HFF-Myc (cell line): ENCODE measurements around the gene IFIH1.

ENCODE experiments used
- DNase-seq: peaks from one replicate; pipeline ENCODE4 v3.0.0-alpha.2; 2011; ENCODE audit warnings: low read depth; ENCODE audit errors: extremely low read depth
- H3K4me3 ChIP-seq: replicated peaks from 2 replicates; pipeline ENCODE4 v1.5.1; 2011; ENCODE audit warnings: low read depth, mild to moderate bottlenecking, control low read depth, low read length
- TF ChIP-seq, protein P1 (sequence below): IDR thresholded peaks from 2 replicates; pipeline ENCODE4 v1.5.1; 2012; ENCODE audit warnings: mild to moderate bottlenecking, low read depth, low read length, control low read depth; ENCODE audit errors: missing control alignments

Gene IFIH1

GRCh38 chr2:162254236-162254871 is 64.1 kb downstream of the IFIH1 start:
- no peak for DNase-seq
- TF ChIP-seq, protein P1, sequence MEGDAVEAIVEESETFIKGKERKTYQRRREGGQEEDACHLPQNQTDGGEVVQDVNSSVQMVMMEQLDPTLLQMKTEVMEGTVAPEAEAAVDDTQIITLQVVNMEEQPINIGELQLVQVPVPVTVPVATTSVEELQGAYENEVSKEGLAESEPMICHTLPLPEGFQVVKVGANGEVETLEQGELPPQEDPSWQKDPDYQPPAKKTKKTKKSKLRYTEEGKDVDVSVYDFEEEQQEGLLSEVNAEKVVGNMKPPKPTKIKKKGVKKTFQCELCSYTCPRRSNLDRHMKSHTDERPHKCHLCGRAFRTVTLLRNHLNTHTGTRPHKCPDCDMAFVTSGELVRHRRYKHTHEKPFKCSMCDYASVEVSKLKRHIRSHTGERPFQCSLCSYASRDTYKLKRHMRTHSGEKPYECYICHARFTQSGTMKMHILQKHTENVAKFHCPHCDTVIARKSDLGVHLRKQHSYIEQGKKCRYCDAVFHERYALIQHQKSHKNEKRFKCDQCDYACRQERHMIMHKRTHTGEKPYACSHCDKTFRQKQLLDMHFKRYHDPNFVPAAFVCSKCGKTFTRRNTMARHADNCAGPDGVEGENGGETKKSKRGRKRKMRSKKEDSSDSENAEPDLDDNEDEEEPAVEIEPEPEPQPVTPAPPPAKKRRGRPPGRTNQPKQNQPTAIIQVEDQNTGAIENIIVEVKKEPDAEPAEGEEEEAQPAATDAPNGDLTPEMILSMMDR, result no peak
- H3K4me3 ChIP-seq, result no peak overlapping the region

- H3K4me3 ChIP-seq, result no peak overlapping the region
- TF ChIP-seq, protein P1, result no peak
- DNase-seq, result no peak
These were observed 65.0 kb downstream of the IFIH1 start for GRCh38 chr2:162253435-162253834.

DNA sequence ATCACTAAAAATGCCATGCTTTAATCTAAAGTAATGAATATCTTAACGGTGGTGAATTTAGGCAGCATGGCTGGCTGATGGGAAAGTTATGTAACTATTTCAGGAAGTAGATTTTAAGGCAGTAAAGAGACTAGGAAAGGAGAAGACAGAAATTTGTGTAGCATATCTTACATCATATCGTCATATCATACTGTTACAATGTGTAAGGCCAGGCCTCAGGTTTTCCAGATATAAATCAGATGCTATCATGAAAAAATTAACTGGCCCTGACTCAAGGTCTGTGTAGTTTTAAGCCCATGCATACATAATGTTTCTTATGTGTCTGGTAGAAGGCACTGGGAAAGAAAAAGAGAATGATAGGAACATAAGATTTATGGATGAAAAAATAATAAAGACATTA is 66.3 kb downstream of the IFIH1 start:
- H3K4me3 ChIP-seq, result no peak overlapping the region
- TF ChIP-seq, protein P1, result no peak
- no peak for DNase-seq

- DNase-seq, result no peak
- no peak overlapping the region for H3K4me3 ChIP-seq
- TF ChIP-seq, protein P1, result no peak
These were observed 72.7 kb downstream of the IFIH1 start for GRCh38 chr2:162245781-162246180.

GRCh38 chr2:162245061-162245460 is 73.4 kb downstream of the IFIH1 start:
- no peak overlapping the region for H3K4me3 ChIP-seq
- no peak for DNase-seq
- TF ChIP-seq, protein P1, result no peak

- no peak overlapping the region for H3K4me3 ChIP-seq
- TF ChIP-seq, protein P1, result no peak
- peak; percentile 70 for DNase-seq
These were observed 73.9 kb downstream of the IFIH1 start for GRCh38 chr2:162244541-162245031.

GRCh38 chr2:162243715-162244114 is 74.8 kb downstream of the IFIH1 start:
- H3K4me3 ChIP-seq, result no peak overlapping the region; the same call in 1 of the 2 replicates

More at GRCh38 chr2:162243715-162244114, 74.8 kb downstream of the IFIH1 start:
- TF ChIP-seq, protein P1, result no peak
- no peak for DNase-seq
